Activated T-cell treated with anti-CD3 and anti-CD28 coated beads, Interleukin-2, amount 50 U/mL, for 4 hours (primary cell): ENCODE data around the gene KRT71. TPM values are rescaled to one million over a fixed set of nuclear protein-coding genes. Genes with fewer than 3 reads are reported as not detected.

ENCODE experiments used
- ATAC-seq, 2 donors: fragments of 200-7000 bp; cut with Tn5 transposase; one replicate each; pipeline ENCODE4 v1.10.0; 2021
- DNase-seq: peaks from one replicate; pipeline ENCODE4 v3.0.0-alpha.2; 2020
- H3K27me3 Mint-ChIP-seq: one replicate; pipeline ENCODE4 v1.8.0; 2021; ENCODE audit warnings: low read depth, mixed read lengths
- H3K36me3 Mint-ChIP-seq: one replicate; pipeline ENCODE4 v1.8.0; 2022; ENCODE audit warnings: mixed read lengths; ENCODE audit not compliant: insufficient read depth
- H3K4me1 Mint-ChIP-seq: one replicate; pipeline ENCODE4 v1.8.0; 2021; ENCODE audit warnings: low read depth, mixed read lengths
- H3K4me3 Mint-ChIP-seq: one replicate; pipeline ENCODE4 v1.8.0; 2021; ENCODE audit warnings: mild to moderate bottlenecking, moderate library complexity, mixed read lengths
- H3K9me3 Mint-ChIP-seq: one replicate; pipeline ENCODE4 v1.8.0; 2021; ENCODE audit warnings: mixed read lengths
- total RNA-seq, 3 donors: library from RNA; stranded (reverse); gene quantifications; one replicate each; pipeline ENCODE4 v1.2.1, GENCODE V29; 2021

The KRT71 gene
- total RNA-seq, 3 donors from 2014 or later, result not detected

GRCh38 chr12:52561880-52562449 lies 9.0 kb upstream of the KRT71 start:
- DNase-seq (no peak), ATAC-seq (no peak)
- H3K9me3 Mint-ChIP-seq, result no peaks in the 10 kb centered on the region
- H3K36me3 Mint-ChIP-seq, result no peaks in the 10 kb centered on the region
- no peak overlapping the region for H3K4me3 Mint-ChIP-seq
- peaks cover 18% of the 10 kb centered on the region for H3K27me3 Mint-ChIP-seq
- peaks cover 18% of the 10 kb centered on the region for H3K4me1 Mint-ChIP-seq

GRCh38 chr12:52559979-52560378 lies 7.0 kb upstream of the KRT71 start:
- ATAC-seq, result no peak

DNA sequence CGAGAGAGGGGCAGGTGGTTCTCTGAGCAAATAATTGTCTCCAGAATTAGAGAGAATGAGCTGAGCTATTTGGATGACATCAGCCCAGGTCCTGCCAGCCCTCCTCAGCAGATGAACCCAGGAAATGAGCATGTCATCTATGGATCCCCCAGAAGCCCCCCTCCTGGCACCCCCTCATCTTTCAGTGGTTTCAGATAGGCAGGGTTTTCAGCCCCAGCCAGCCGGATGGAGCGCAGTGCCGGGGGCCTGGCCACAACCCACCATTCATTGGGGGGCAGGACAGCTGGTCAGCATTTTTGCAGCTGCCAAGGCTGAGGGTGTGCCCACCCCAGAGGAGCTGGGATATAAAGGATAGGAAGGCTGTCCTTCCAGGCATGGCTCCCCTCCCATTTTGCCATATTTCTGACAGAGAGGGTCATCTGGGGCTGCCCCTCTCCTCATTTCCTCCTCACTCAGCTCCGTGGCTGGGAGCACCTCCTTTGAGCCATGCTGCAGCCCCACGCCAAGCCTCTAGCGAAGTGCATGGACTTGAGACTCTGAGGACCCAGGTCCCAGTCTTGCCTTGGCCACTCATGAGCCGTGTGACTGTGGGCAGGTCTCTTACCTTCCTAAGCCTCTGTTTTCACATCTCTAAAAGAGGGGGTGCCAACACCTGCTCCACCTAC lies 6.0 kb upstream of the KRT71 start:
- no peak for ATAC-seq
- H3K4me1 Mint-ChIP-seq, result peaks cover 29% of the 10 kb centered on the region
- no peaks in the 10 kb centered on the region for H3K36me3 Mint-ChIP-seq
- H3K4me3 Mint-ChIP-seq, result no peak overlapping the region
- no peak for DNase-seq
- peaks cover 14% of the 10 kb centered on the region for H3K27me3 Mint-ChIP-seq
- no peaks in the 10 kb centered on the region for H3K9me3 Mint-ChIP-seq

More at GRCh38 chr12:52559979-52560378, 7.0 kb upstream of the KRT71 start:
- H3K4me1 Mint-ChIP-seq, result peaks cover 28% of the 10 kb centered on the region
- H3K4me3 Mint-ChIP-seq, result no peak overlapping the region
- no peaks in the 10 kb centered on the region for H3K9me3 Mint-ChIP-seq
- H3K27me3 Mint-ChIP-seq, result peaks cover 14% of the 10 kb centered on the region
- DNase-seq, result no peak
- H3K36me3 Mint-ChIP-seq, result no peaks in the 10 kb centered on the region

DNA sequence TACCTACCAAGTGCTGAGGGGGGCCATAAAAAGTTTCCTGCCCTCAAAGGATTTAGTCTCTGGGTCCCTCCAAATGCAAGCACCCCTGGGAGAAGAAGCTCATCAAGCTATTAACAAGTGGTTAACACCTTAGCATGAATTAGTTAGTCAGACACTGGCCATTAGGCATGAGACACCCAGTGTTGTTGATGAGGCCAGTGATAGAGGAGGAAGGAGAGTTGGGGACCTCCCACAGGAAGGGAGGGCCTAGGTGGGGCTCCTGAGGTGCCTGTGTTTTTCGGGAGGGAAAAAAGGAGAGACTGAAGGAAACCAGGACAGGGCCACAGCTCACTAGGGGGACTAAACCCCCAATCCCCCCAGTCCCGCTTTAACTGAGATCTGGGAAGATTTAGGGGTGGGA lies 4.5 kb upstream of the KRT71 start:
- H3K4me1 Mint-ChIP-seq, result peaks cover 29% of the 10 kb centered on the region
- no peaks in the 10 kb centered on the region for H3K9me3 Mint-ChIP-seq
- H3K4me3 Mint-ChIP-seq, result no peak overlapping the region
- no peak for ATAC-seq
- H3K36me3 Mint-ChIP-seq, result no peaks in the 10 kb centered on the region
- peaks cover 10% of the 10 kb centered on the region for H3K27me3 Mint-ChIP-seq
- DNase-seq, result no peak

GRCh38 chr12:52555577-52555976 lies 2.6 kb upstream of the KRT71 start:
- ATAC-seq, result no peak

GRCh38 chr12:52552055-52552454 lies 890 bp downstream of the KRT71 start:
- Mint-ChIP-seq H3K27me3 (peaks cover 4% of the 10 kb centered on the region), H3K36me3 (no peaks in the 10 kb centered on the region)
- no peak for ATAC-seq

More at GRCh38 chr12:52555577-52555976, 2.6 kb upstream of the KRT71 start:
- H3K4me3 Mint-ChIP-seq, result no peak overlapping the region
- no peaks in the 10 kb centered on the region for H3K9me3 Mint-ChIP-seq
- no peaks in the 10 kb centered on the region for H3K36me3 Mint-ChIP-seq
- H3K4me1 Mint-ChIP-seq, result peaks cover 29% of the 10 kb centered on the region
- peaks cover 12% of the 10 kb centered on the region for H3K27me3 Mint-ChIP-seq
- no peak for DNase-seq

GRCh38 chr12:52551216-52551865 lies 1.6 kb downstream of the KRT71 start:
- Mint-ChIP-seq H3K27me3 (peaks cover 6% of the 10 kb centered on the region), H3K4me1 (peaks cover 11% of the 10 kb centered on the region), H3K9me3 (no peaks in the 10 kb centered on the region), H3K4me3 (no peak overlapping the region), H3K36me3 (no peaks in the 10 kb centered on the region)
- DNase-seq (no peak), ATAC-seq (no peak)

More at GRCh38 chr12:52552055-52552454, 890 bp downstream of the KRT71 start:
- H3K4me1 Mint-ChIP-seq, result peaks cover 13% of the 10 kb centered on the region
- DNase-seq, result no peak
- H3K4me3 Mint-ChIP-seq, result no peak overlapping the region
- H3K9me3 Mint-ChIP-seq, result no peaks in the 10 kb centered on the region

- ATAC-seq, result no peak
- peaks cover 6% of the 10 kb centered on the region for H3K27me3 Mint-ChIP-seq
- no peaks in the 10 kb centered on the region for H3K9me3 Mint-ChIP-seq
- H3K4me1 Mint-ChIP-seq, result no peaks in the 10 kb centered on the region
- H3K36me3 Mint-ChIP-seq, result no peaks in the 10 kb centered on the region
- DNase-seq, result no peak
- H3K4me3 Mint-ChIP-seq, result no peak overlapping the region
These were observed 6.8 kb downstream of the KRT71 start for GRCh38 chr12:52546126-52546525.

- Mint-ChIP-seq H3K36me3 (no peaks in the 10 kb centered on the region), H3K4me3 (no peak overlapping the region), H3K4me1 (no peaks in the 10 kb centered on the region), H3K27me3 (peaks cover 5% of the 10 kb centered on the region), H3K9me3 (no peaks in the 10 kb centered on the region)
- no peak for ATAC-seq
- no peak for DNase-seq
These were observed 8.7 kb downstream of the KRT71 start for GRCh38 chr12:52543985-52544883.

GRCh38 chr12:52542785-52543318 lies 10.1 kb downstream of the KRT71 start:
- ATAC-seq, result no peak
- Mint-ChIP-seq H3K9me3 (no peaks in the 10 kb centered on the region), H3K36me3 (no peaks in the 10 kb centered on the region), H3K4me1 (no peaks in the 10 kb centered on the region), H3K4me3 (no peak overlapping the region), H3K27me3 (peaks cover 5% of the 10 kb centered on the region)
- no peak for DNase-seq

DNA sequence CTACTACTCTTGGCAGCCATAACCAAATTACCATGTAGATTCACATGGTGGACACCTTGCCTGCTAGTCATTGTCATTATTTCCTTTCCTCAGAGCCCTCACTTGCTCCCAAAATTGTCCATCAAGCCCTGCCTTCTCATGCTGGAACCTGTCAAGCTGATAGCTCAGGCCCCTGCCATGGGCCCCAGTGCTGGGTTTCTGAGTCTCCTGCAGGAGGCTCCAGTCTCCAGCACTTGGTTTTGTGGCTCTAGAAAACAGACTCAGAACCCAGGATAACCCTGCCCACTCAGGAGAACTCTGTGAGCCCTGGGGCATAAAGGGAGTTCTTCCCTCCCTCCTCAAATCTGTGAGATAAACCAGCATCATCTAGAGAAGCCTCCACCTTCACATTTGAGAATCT lies 10.8 kb downstream of the KRT71 start:
- H3K9me3 Mint-ChIP-seq, result no peaks in the 10 kb centered on the region
- H3K4me1 Mint-ChIP-seq, result no peaks in the 10 kb centered on the region
- H3K36me3 Mint-ChIP-seq, result no peaks in the 10 kb centered on the region
- no peak for ATAC-seq
- DNase-seq, result no peak
- peaks cover 5% of the 10 kb centered on the region for H3K27me3 Mint-ChIP-seq
- no peak overlapping the region for H3K4me3 Mint-ChIP-seq

- H3K27me3 Mint-ChIP-seq, result peaks cover 5% of the 10 kb centered on the region
- H3K36me3 Mint-ChIP-seq, result no peaks in the 10 kb centered on the region
- H3K9me3 Mint-ChIP-seq, result no peaks in the 10 kb centered on the region
- DNase-seq (no peak), ATAC-seq (no peak)
- H3K4me1 Mint-ChIP-seq, result no peaks in the 10 kb centered on the region
- no peak overlapping the region for H3K4me3 Mint-ChIP-seq
These were observed 11.2 kb downstream of the KRT71 start for GRCh38 chr12:52541709-52542108.

DNA sequence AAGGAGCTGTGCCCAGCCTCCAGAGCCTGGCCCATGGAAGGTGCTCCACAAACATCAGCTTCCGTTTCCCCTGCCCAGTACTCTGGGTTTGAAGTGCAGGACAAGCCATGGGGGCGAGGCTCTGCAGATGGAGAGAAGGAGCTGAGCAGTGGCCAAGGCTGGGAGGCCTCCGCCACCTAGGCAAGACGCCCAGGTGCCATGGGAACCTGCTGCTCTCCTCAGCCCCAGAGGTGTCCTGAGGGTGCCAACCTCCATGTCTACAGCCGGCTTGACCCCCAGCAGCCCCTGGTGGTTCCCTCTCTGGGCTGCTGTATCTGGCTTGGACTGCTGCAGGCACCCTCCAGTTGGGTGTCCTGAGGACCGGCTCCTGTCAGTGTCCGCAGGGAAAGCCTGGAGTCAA lies 12.4 kb downstream of the KRT71 start:
- DNase-seq (no peak), ATAC-seq (no peak)
- Mint-ChIP-seq H3K9me3 (no peaks in the 10 kb centered on the region), H3K27me3 (peaks cover 2% of the 10 kb centered on the region), H3K4me3 (no peak overlapping the region), H3K4me1 (no peaks in the 10 kb centered on the region), H3K36me3 (no peaks in the 10 kb centered on the region)

DNA sequence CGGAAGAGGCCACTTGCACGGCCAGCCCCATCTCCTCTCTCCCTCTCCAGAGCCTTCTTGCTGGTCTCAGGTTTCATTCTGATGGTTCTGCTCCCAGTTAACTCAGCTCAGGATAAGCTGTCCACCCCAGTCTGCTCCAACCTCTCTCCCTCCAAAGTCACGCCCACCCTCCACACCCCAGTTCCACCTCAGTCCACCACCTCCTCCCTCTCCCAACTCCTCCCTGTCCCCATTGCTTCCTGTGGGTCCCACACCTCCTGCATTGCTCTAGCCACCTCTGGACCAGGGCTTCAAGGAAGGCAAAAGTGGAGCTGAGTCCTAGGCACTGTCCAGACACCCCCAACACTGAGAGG lies 13.1 kb downstream of the KRT71 start:
- no peak overlapping the region for H3K4me3 Mint-ChIP-seq
- H3K9me3 Mint-ChIP-seq, result no peaks in the 10 kb centered on the region
- peaks cover 2% of the 10 kb centered on the region for H3K27me3 Mint-ChIP-seq
- no peaks in the 10 kb centered on the region for H3K4me1 Mint-ChIP-seq
- DNase-seq, result no peak
- no peaks in the 10 kb centered on the region for H3K36me3 Mint-ChIP-seq
- ATAC-seq, result no peak
